ENCODE data around the gene CPEB4.

GRCh38 chr5:173997331-173997730 is 109.2 kb downstream of the CPEB4 start:
- TF ChIP-seq, protein P1, sequence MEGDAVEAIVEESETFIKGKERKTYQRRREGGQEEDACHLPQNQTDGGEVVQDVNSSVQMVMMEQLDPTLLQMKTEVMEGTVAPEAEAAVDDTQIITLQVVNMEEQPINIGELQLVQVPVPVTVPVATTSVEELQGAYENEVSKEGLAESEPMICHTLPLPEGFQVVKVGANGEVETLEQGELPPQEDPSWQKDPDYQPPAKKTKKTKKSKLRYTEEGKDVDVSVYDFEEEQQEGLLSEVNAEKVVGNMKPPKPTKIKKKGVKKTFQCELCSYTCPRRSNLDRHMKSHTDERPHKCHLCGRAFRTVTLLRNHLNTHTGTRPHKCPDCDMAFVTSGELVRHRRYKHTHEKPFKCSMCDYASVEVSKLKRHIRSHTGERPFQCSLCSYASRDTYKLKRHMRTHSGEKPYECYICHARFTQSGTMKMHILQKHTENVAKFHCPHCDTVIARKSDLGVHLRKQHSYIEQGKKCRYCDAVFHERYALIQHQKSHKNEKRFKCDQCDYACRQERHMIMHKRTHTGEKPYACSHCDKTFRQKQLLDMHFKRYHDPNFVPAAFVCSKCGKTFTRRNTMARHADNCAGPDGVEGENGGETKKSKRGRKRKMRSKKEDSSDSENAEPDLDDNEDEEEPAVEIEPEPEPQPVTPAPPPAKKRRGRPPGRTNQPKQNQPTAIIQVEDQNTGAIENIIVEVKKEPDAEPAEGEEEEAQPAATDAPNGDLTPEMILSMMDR (IDR thresholded peaks at IDR 0.05), result no peak
- no peak for TF ChIP-seq POLR2A (IDR thresholded peaks at IDR 0.05)

Data from uterus (tissue), 2 donors.